Fibroblast of skin of scalp (primary cell): ENCODE measurements around the gene MDGA2.
"Not testable (repeated sequence)": the region's sequence is repeated elsewhere in the genome, so short reads cannot be mapped to it uniquely, and the experiment has no call there.

ENCODE experiments used
- DNase-seq: peaks from one replicate; pipeline ENCODE4 v3.0.0-alpha.2; 2013

The MDGA2 gene

DNA sequence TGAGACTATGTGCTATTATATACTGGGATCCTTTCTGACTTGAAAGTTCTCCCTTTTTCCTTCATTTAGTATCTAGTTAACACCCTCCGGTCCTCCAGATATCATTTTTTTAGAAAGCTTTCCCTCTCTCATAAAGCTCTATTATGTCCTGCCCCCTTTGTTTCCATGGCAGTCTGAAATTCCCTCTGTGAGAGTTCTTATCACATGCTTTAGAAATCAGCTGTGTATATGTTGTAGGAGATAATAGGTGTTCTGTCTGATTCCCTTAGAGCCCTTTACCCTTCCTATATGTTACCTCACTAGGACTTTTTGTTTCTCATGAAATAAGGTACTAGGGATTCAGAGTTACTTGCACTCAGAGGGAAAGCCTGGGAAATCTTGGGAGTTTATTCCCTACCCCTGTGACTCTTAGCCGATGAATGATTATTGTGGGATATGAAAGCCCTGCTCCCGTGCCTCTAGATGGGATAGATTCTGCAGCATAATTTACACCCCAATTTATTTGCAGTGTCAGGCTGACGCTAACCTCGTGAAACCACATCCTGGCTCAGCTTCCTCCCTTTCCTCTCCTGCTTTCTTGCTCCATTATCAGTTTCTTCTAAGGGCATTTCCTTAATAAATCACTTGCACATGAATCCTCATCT lies 448.4 kb downstream of the MDGA2 start:
- DNase-seq: no peak

DNA sequence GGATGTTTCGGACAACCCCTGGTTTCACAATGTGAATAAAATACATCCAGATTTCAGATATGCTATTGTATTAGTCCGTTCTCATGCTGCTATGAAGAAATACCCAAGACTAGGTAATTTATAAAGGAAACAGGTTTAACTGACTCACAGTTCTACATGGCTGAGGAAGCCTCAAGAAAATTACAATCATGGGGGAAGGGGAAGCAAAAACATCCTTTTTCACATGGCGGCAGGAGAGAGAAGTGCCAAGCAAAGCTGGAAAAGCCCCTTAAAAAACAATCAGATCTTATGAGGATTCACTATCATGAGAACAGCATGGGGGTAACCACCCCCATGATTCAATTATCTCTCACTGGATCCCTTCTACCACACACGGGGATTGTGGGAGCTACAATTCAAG lies 451.7 kb downstream of the MDGA2 start:
- DNase-seq: no peak

DNA sequence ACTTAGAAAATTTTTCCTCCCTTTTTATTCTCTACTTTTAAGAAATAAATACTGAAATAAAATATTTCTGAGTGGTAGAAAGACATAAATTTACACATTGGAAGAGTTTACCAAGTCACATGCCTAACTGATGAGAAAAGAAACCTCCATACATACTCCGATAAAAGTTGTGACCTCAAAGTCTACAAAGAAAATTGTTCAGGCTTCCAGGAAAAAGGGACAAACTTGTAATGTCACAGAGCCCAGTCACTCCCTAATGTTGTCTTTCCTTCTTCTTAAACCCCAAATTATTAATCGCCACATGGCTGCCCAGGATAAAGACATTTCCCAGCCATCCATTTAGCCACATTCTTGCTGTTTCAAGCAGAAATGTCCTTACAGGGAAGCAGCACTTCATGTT lies 455.3 kb downstream of the MDGA2 start:
- peak; percentile 2 for DNase-seq

DNA sequence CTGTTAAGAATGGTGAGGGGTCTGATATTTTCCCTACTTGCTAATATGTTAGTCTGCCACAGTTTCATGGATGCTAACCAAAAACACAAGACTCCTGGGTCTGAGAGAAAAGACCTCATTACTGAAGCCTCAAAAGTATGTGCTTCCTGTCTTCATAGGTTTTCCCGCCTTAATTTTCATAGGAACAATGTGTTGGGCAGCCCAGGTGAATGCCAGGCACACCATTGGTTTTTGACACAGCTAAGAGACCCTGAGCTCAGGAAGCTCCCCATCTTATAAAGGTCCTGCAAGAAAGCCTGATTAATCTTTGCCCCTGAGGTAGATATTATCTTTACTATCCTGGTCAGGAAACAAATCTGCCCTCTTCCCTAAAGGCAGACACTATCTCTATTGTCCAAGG lies 464.1 kb downstream of the MDGA2 start:
- DNase-seq: no peak

DNA sequence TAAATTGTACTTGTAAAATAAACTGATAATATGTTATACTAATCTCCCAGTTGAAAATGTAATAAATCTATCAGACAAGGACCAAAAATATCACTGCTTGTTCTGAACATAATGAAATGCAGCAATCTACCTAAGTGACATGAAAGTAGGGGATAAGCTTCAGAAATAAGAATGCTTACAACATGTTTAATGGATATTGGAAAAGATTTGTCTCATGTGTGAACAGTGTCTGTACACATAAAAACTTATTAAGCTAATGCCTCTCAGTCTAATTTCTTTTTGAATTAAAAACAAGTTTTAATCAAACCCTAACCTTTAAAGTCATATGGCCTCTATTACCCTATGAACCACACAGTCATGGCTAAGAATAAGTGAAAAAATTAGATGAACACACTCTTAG lies 465.3 kb downstream of the MDGA2 start:
- DNase-seq: no peak

DNA sequence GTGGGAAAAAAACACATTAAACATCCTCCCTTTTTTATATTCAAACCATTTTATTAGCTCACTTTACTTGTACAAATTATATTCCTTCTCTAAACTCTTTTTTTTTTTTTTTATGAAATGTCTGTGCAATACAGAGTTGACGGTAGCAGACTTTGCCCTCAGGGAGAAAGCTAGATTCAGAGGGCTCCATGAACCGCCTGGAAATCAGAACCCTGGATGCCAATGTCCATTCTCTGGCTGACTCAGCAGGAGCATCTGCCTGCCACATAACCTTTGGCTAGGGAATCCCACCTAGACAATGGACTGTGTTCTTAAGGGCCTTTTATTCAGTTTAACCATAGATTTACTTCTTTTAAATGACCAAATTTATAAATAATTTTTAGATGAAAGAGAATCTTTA lies 467.0 kb downstream of the MDGA2 start:
- DNase-seq: no peak

DNA sequence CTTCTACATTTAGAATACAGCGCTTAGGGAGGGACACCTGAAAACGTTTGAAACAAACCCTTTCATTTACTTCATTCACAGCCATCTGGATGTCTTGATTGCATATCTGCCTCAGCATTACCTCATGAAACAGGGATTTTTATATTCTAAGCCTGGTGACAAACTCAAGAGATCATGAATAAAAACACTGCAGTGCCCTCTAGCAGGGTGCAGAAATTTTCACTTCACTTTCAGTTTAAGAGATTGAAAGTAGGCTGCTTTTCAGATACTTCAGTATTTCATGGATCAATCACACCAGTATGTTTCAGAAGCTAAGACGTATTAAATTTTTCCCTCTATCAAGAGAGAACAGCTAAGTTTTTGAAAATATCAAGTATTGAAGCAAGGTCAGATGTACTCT lies 467.8 kb downstream of the MDGA2 start:
- DNase-seq: peak; percentile 53

DNA sequence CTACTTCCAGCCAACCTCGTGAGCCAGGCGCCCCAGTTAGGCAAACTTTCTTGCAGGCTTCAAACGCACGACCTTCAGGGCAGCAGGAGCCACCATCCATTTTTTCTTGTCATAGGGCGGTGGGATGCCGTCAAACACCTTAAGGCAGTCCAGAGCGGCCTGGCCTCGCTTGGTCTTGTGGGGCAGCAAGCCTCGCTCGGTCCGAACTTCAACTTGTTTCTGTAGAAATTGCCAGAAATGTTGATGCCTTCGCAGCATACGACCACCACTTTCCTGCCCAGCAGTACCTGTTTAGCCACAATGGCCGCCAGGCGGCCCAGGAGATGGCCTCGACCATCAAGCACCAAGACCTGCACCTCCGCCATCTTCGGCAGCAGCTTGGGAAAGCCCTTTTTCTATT lies 474.7 kb downstream of the MDGA2 start:
- DNase-seq: no peak

DNA sequence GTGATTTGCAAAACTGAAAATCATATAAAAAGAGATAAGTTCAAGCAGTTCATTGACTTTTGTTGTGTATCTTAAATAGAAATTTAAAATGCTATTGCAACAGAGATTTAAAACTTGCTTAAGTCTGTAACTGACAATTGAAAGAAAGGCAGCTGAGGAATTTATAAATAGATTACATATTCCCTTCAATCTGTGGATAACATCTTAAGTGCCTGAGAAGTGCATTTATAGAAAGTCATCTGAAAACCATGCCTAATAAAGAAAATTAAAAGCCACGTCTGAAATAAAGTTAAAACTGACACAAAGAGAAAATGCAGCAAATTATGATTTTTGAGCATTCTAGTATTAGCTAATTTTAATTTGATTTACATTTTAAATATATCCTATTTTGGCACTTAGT lies 479.8 kb downstream of the MDGA2 start:
- no peak for DNase-seq

DNA sequence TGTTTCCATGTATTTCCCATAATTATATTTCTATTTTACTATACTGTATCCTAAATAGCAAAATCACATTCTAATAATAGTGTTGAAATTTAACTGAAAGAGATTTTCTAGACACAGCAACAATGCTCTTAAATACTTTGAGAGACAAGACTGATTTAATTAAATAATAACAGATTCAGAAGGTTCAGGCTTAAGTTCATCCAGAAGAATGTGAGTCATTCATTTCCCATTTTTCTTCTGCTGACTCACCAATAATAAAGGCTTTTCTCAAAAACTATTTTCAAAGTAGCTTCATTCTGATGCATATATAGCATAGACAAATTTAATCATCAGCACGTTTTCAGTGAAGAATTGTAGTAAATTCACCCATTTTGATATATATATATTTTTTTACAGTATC lies 481.4 kb downstream of the MDGA2 start:
- DNase-seq: peak; percentile 79

DNA sequence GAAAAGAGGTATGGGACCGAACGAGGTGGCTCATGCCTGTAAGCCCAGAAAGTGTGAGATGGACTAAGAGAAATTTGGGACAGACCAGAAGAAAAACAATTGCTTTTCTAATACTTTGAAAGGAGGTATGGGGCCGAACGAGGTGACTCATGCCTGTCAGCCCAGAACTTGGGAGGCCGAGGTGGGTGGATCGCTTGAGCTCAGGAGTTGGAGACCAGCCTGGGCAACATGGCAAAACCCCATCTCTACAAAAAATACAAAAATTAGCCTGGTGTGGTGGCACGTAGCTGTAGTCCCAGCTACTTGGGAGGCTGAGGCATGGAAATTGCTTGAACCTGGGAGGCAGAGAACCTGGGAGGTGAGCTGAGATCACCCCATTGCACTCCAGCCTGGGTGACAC lies 483.2 kb downstream of the MDGA2 start:
- not testable (repeated sequence) for DNase-seq

DNA sequence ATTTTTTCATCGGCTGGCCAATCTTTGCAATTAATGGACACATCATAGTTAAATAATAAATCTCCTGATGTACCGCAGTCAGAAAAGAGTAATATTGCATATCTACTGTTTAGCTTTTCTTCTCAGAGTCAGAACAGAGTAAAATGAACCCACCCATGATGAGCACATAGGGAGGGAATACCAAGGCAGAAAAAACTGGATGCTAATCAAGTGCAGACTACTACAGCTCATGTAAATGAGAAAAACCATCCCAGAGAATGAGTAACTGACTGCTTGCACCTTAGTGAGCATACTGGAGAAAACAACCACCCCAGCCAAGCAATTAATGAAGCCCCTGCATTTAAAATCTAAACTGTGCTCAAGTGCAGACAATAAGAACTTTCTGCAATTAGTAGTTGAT lies 483.7 kb downstream of the MDGA2 start:
- peak; percentile 32 for DNase-seq

DNA sequence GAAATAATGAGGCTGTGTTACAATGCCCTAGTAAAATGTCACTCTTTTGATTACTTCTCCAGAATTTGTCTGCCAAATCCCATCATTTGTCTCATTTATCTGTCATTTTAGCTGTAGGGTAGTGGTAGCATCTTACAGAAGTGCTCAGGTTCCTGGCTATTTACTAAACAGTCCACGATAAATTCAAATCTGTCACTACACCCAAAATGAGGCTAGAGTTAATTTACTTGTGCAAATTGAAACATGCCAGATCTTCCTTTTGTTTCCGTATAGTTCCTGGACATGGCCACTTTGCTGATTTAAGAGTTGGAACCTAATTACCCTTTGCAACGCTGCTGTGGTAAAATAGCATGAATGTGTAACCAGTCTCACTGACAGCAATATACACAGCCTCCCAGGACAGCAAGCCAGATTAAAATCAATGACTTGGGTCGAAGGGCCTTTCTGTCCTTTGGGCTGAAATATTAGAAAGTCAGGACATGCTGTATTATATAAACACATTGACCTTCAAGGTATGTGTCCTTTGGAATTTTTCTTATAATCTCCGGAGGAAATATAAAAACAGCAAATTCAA lies 485.4 kb downstream of the MDGA2 start:
- no peak for DNase-seq

DNA sequence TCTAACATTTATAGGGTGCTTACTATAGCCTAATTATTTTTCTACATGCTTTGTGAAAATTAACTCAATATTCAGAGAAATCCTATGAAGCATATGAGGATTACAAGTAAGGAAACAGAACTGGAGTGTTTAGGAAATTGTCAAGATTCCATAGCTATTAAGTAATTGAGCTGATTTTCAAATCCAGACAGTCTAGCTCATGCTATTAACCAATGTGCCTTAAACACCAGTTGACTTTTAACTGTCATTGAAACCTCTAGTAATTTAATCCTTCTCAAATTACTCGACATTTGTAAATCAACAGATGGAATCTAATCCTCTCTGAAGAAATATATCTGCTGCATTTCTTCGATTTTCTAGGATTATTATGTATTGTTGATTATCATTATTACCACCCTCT lies 488.9 kb downstream of the MDGA2 start:
- DNase-seq: peak; percentile 79

DNA sequence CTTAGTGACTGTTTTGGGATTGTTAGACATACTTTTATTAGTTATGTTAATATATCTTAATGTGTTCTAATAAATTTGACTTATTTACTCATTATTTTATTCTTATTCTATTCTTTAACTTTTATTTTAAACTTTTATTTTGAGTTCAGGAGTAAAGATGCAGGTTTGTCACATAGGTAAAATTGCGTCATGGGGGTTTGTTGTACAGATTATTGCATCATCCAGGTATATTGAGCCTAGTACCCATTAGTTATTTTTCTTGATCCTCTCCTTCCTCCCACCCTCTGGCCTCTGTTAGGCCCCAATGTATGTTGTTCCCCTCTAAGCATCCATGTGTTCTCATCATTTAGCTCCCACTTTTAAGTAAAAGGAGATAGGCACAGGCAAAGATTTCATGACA lies 495.5 kb downstream of the MDGA2 start:
- DNase-seq: no peak

DNA sequence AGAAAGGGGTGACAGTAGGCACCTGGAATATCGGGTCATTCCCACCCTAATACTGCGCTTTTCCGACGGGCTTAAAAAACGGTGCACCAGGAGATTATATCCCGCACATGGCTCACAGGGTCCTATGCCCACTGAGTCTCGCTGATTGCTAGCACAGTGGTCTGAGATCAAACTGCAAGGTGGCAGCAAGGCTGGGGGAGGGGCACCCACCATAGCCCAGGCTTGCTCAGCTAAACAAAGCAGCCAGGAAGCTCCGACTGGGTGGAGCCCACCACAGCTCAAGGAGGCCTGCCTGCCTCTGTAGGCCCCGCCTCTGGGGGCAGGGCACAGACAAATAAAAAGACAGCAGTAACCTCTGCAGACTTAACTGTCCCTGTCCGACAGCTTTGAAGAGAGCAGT lies 503.5 kb downstream of the MDGA2 start:
- DNase-seq: not testable (repeated sequence)

DNA sequence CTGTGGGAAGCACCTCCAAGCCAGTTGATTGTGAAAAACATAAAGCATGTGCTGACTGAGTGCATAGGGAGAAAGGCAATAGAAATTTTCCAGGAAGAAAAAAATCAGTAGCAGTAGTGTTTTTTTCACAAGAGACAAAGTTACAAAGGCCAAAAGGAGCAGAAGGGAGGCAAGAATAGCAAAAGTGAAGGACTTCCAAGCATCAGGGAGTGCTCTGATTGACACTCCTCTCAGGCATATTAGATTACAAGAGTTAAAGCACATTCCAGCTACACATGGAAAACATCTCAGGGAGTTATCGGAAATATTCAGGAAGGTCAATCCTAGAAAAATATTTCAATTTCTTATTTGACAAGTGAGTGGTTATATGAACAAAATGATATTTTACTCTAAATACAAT lies 508.0 kb downstream of the MDGA2 start:
- no peak for DNase-seq

DNA sequence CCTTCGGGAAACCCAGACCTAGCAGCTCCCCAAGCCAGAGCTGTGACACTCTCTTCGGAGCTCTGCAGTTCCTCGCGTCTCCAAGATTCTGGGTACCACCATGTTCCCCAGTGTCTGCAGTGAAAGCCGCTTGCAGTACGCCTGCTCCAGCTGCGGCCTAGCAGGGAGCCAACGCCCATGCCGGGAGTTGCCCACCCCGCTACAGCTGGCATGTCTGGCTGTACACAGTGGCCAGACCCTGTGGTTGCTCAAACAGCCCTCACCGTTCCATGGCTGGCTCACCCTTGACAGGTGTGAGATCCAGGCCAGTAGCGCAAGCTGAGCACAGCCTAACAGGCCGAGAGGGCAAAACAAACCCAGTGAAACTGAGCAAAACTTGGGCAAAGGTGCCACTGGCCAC lies 520.0 kb downstream of the MDGA2 start:
- no peak for DNase-seq

DNA sequence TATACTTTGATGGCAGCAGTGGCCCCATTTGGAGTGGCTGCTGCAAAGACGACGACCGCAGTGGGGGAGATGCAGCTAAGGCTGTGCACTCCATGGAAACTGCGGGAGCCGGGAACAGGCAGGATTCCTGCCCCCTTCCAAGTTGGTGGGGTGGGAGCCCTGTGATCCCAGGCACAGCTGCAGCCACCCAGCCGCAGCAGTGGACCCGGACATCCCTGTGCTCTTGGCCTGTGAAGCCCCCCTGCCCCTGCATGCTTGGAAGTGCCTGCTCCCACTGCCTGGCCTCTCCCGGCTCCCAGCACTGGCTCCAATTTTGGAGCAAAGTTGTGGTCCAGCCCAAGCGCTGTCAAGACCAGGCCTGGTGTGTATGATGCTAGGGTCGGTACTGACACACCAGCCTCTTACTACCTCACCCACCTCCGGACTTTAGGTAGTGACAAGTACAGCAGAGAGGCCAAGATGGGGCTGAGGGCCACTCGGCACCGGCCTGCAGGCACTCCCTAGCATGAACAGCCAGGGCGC lies 521.1 kb downstream of the MDGA2 start:
- no peak for DNase-seq

DNA sequence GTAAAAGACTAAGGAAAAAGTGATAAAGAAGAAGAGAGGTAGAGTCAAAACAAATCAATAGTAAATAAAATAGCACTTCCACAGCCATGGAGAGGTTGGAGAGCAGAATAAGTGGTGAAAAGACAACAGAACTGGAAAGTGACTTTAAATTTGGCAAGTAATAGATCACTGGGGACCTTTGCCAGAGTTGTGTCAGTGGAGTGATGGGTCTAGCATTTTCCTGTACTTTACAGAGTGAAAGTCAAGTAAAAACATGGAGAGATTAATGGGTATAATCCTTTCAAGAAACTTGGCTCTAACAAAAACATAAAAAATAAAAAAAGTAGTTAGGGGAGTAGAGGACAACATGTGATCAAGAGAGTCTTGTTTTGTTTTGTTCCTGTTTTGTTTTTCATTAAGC lies 521.7 kb downstream of the MDGA2 start:
- DNase-seq: no peak

DNA sequence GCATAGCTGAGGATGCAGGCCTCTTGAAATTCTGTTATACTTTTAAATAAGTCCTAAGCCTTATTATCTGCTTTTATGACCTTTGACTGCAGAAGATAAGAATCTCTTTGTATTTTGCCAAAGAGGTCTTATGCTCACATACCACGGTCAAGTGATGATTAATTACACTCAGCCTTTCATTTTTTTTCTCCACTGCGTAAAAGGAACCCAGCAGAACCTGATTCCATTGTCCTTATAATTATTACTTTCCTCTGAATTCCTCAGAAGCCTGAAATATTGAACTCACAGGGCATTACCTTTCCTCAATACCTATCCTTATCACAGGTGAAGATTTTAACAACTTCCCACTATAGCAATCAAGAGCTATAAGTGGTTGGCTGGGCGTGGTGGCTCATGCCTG lies 525.1 kb downstream of the MDGA2 start:
- no peak for DNase-seq

DNA sequence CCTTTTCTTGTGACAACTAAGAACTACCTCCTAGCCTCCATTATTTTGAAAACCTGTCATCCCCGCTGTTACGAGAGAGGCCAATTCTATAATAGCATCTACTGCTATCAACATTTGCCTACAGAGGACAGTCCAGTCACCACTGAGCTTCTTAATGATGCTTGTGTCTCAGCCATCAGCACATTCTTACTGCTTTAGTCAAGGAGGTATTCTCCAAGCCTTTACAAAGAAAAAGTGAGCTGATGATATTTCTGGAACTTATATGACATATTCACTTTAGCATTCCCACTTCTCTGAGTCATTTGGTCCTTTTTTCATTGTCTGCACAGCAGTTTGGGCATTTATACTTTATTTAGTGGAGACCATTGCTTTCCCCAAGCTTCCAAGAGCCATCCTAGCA lies 526.1 kb downstream of the MDGA2 start:
- DNase-seq: peak; percentile 65

DNA sequence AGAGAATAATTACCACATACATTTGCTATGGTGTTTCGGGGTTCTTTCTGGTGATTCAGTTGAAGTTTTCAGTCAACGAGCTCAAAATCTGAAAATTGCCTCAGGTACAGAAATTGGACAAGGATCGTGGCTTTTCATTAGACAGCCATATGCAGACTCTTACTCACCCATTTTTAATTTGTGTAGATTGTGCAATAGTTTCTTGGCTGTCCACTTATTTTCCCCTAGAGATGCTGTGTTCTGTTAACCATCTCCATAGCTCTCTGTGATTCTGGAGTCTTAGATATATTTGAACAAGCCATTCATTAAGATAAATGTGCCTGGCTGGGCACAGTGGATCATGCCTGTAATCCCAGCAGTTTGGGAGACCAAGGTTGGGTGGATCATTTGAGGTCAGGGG lies 526.7 kb downstream of the MDGA2 start:
- peak; percentile 4 for DNase-seq

DNA sequence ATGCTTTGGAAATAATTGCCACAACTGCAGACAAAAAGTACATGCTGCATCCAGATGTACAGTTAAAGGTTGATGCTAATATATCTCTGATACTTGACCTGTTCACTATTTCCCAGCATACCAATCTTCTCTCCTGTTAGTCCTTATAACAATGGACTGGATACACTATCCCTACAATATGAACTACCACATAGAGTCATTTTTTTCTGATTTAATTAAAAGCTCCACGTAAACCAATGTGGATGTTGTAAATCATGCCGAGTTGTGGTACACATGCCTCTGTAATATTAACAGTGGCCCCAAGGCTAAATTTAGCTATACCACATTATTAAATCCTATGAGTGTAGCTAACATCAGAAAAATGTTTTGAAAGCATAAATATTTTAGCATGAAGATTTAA lies 554.8 kb downstream of the MDGA2 start:
- no peak for DNase-seq

DNA sequence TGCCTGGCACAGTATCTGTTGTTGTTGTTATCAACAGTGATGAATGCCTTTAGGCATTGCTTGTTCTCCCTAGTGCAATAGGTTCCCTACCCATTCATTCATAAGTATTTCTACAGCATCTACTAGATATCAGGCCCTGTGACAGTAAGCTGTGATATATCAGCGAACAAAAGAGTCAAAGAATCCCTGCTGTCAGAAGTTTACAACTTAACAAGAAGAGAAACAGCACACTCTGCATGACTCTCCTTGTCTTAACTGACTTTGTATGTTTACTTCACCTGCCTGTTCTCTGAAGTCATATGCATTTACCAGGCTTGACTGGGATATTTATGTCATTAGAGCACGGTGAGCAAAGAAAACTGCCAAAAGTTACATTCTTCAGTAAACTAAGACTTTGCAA lies 571.6 kb downstream of the MDGA2 start:
- DNase-seq: no peak
